NCI-H2227 treated with DMSO at 0.1 percent for 48 hours (cell line): ENCODE results near the gene CNN1.
A peak's percentile ranks its signal among the peaks of the same experiment; 100 is the strongest.
"Not testable (repeated sequence)": the region's sequence is repeated elsewhere in the genome, so short reads cannot be mapped to it uniquely, and the experiment has no call there.

Experiments used
- DNase-seq: peaks from one replicate; lab custom pipeline; 2025; lab: John Stamatoyannopoulos, UW

CNN1 gene

GRCh38 chr19:11534948-11535347 lies 3.7 kb upstream of the CNN1 start:
- DNase-seq: no peak

GRCh38 chr19:11535792-11536595 lies 2.7 kb upstream of the CNN1 start:
- peak; percentile 73 for DNase-seq

DNA sequence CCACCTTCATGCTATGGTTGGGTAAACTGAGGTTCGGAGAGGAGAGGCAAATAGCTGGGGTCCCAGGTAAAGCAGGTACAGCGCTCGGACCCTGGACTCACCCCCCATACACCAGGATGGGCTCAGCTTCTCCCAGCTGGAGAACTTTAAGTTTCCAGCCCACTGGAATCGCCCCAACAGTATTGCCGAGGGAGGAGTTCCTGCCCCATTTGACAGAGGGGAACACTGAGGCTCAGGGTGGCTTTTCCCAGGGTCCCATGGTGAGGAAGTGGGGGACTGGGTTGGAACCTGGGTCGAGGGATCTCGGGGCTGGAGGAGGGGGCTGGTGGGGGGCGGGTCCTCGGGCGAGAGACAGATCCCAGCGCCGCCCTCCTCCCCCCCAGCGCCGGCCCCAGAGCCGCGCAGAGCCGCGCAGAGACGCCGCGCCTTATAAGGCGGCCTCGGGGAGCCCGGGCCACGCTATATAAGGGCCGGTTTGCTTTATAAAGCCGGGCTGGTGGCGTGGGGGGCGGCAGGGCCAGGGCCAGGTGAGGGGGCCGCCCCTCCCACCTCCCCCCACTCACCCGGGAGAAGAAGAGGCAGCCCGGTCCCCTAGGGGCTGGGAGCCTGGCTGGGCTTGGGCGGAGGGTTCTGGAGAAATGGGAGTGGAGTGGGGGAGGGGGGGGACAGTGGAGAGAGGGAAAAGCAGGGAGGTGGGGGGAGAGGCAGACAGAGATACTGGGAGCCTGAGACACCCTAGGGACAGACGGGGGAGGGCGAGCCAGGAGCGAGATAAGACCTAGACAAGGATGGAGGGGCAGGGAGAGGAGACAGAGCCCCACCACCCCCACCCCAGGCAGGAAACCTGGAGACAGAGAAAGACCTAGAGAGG lies 1.1 kb downstream of the CNN1 start:
- no peak for DNase-seq

- DNase-seq: no peak
Observed at GRCh38 chr19:11540645-11541044, 2.0 kb downstream of the CNN1 start.

DNA sequence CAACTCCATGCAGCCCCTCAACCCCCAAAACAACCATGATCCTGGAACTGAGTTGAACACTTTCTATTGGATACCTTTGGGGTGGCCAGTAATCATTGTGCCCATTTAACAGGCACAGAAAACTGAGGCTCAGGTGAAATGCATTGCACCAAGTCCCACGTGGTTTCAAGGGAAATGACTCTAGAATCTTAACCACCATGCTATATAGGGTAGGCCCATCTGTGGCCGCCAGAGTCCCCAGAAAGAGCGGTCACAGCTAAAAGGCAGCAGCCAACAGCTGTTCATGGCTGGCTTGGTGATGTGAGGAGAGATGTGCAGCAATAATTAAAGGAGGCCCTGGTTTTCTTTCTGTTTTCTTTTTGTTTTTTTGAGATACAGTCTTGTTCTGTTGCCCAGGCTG lies 2.6 kb downstream of the CNN1 start:
- DNase-seq: no peak

GRCh38 chr19:11547929-11548700 lies 9.5 kb downstream of the CNN1 start:
- no peak for DNase-seq

GRCh38 chr19:11549386-11549953 lies 10.8 kb downstream of the CNN1 start:
- DNase-seq: no peak

DNA sequence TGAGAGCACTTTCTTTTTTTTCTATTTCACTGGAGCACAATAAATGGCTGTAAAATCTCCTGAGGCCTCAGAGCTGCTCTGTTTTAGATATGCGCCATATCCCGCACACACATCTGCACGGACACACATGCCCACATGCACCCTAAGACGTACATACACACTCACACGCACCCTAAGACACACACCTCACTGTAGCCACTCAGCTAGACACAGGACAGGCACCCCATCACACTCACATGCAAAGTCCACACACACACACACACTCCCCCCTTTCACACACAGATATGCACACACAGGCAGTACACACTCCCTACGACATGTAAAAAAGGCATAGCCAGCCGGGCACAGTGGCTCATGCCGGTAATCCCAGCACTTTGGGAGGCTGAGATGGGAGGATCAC lies 11.6 kb downstream of the CNN1 start:
- no peak for DNase-seq

DNA sequence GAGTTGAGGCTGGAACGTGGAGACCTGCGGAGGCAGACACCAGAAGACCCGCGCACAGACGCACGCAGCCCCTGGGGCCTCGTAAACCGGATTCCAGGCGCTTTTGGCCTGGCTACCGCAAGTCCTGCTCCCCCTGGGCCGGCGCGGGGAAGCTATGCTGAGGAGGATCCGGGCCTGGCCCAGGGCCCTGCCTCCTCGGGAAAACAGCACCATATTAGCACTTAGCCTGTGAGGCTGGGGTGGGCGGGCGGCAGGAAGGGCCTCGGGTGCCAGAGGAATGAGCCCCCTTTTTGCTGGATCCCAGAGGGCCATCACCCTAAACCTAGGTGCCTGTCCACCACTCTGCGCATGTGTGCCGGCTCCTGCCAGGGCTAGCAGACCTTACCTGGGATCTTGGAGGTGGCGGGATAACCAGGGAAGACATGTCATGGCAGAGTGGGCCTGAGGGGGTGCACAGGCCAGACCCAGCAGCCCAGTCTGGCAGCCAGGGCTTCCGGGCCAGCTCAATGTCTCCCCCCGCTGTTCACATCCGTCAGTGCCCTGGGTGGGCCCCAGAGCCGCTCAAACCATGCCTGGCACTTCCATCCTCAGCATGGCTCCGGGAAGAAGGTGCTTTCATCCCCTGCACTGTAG lies 13.1 kb downstream of the CNN1 start:
- no peak for DNase-seq

DNA sequence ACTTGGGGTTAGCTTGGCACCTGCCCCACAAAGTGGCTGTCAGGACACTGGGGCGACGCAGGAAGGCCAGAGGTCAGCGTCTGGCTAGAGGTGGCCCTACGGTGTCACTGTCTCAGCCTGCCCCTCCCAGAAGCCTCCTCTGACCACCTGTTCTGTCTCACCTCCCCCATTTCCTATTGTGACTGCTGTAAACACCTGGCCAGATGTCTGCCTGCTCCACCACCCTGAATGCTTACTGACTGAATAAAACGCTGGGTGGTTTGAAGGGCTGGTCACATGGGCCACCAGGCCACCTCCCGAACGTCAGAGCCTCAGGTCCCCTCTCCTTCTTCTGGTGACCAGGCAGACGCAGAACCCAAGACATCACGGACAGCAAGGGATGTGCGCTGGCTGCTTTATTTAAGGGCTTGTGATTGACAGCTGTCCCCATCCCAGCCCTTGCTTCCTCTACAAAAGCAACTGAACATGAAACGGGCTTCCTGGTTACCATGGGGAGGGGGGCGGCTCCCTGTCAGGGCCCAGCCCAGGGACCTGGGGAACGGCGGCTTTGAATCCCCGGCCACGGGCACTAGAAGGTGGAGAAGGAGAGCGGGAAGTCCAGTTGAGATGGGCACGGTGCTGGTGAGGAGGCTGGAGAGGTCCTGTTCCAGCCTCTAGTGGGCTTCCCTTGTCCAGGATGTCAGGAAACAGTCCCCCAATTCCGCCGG lies 14.2 kb downstream of the CNN1 start:
- DNase-seq: no peak

GRCh38 chr19:11554160-11554559 lies 15.5 kb downstream of the CNN1 start:
- DNase-seq: no peak

DNA sequence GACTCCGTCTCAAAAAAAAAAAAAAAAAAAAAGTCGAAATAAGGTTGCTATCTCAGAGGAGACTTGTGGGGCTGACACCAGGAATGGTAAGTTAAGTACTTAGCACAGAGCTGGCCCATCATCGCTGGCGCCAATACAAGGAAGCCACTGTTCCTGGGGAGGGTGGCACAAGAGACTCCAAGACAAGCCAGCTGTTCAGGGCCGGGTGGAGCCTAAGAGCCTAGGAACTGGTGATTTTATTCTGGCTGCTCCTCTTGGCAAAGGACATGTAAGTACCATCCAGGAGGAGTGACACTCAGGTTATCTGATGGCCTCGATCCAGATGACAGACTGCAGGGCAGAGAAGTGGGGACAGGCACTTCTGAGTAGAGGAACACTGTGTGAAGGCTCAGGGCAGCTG lies 16.6 kb downstream of the CNN1 start:
- no peak for DNase-seq

- no peak for DNase-seq
Observed at GRCh38 chr19:11556634-11557420, 18.2 kb downstream of the CNN1 start.

DNA sequence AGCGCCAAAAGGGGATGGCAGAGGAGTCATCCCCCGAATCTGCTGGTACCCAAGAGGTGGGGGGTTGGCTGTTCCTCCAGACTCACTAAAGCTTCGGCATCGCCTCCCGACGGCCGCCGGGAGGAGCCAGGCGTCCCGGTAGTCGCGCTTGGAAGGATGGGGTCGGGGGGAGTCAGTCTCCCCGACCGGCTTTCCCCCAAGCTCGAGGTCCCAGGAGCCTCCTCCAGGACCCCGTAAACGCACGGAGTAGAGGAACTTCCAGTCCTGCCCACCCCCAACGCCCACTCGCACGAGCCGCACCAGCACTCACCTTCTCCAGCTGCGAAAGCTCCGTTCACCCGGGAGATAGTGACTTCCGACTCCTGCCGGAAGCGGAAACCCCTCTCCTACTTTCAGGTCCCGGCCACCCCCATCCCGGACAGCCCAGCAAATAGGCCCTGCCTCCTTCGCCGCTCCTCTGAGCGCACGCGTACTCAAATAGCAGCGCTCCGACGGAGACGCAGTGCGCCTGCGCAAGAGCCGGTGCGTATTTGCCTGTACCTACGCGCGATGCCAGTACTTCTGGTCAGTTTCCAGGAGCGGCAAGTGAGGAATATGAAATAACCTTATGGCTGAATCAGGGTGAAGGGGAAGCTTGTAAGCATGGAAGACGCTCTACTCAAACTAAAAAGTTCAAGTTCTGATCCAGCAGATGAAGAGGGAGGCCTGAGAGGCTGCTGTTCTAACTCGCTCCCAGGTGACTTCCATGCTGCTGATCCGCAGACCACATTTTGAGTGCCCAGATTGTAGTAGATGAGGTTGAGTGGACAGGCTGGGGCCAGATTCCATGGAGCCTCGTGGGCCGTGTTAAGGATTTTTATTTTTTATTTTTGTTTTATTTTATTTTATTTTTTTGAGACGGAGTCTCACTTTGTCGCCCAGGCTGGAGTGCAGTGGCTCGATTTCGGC lies 20.5 kb downstream of the CNN1 start, which contains the start of gene ELOF1:
ELOF1 (minus strand) TSS at position 350 of the 948 bp plus-strand sequence. CDS start 4,883 bp downstream, outside the sequence.
- peak; percentile 92 for DNase-seq

GRCh38 chr19:11560404-11561051 lies 21.9 kb downstream of the CNN1 start:
- peak; percentile 55 for DNase-seq

- DNase-seq: no peak
Observed at GRCh38 chr19:11563532-11563931, 24.9 kb downstream of the CNN1 start.

DNA sequence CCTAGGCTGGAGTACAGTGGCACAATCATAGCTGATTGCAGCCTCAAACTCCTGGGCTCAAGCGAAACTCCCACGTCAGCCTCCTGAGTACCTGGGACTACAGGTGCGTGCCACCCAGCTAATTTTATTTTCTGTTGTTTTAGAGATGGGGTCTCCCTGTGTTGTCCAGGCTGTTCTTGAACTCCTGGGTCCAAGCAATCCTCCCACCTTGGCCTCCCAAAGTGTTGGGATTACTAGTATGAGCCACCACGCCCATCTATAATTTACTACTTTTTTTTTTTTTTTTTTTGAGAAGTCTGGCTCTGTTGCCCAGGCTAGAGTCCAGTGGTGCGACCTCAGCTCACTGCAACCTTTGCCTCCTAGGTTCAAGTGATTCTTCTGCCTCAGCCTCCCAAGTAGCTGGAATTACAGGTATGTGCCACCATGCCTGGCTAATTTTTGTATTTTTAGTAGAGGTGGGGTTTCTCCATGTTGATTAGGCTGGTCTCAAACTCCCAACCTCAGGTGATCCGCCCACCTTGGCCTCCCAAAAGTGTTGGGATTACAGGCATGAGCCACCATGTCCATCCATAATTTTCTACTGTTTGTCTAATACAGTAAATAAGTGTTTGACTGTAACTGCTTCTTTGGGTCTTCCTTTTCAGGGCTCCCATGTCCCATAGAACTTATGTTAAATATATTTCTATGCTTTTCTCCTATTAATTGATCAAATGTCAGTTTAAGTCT lies 25.6 kb downstream of the CNN1 start:
- not testable (repeated sequence) for DNase-seq

DNA sequence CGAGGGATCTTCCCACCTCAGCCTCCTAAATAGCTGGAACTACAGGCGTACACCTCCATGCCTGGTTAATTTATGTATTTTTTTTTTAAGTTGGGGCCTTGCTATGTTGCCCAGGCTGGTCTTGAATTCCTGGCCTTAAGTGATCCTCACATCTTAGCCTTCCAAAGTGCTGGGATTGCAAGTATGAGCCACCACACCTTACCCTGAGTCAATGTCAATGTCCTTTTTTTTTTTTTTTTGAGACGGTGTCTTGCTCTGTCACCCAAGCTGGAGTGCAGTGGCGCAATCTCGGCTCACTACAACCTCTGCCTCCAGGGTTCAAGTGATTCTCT lies 27.0 kb downstream of the CNN1 start:
- DNase-seq: not testable (repeated sequence)
